Neutrophil (primary cell): ENCODE data around the gene RP9.

ENCODE experiments used
- H3K27ac ChIP-seq: fragments of 200-600 bp; sonication (generic); 2 replicates; pipeline ENCODE4 v1.5.1; 2016; ENCODE audit warnings: mild to moderate bottlenecking, moderate library complexity
- H3K27me3 ChIP-seq: fragments of 200-600 bp; sonication (generic); 2 replicates; pipeline ENCODE4 v1.6.0; 2016; ENCODE audit warnings: mild to moderate bottlenecking
- H3K36me3 ChIP-seq: fragments of 200-600 bp; sonication (generic); 2 replicates; pipeline ENCODE4 v1.5.1; 2017
- H3K4me1 ChIP-seq, 2 experiments: fragments of 200-600 bp in 1 of 2; sonication (generic) in 1 of 2; 1 replicate in 1 of 2; 2 replicates in 1 of 2; pipeline versions ENCODE4 v1.5.1 to v1.6.1; 2013 to 2016; ENCODE audit warnings: low read depth in 1 of 2, low read length in 1 of 2, mild to moderate bottlenecking in 1 of 2, moderate library complexity in 1 of 2; ENCODE audit not compliant: control insufficient read depth in 1 of 2, insufficient read depth in 1 of 2
- H3K4me3 ChIP-seq, 2 experiments: fragments of 200-600 bp in 1 of 2; sonication (generic) in 1 of 2; 1 replicate in 1 of 2; 2 replicates in 1 of 2; pipeline ENCODE4 v1.5.1; 2013 to 2016; ENCODE audit warnings: low read depth in 1 of 2, low read length in 1 of 2, mild to moderate bottlenecking in 1 of 2, moderate library complexity in 1 of 2
- H3K9me3 ChIP-seq: fragments of 200-600 bp; sonication (generic); 2 replicates; pipeline ENCODE4 v1.5.1; 2016
- CTCF ChIP-seq: fragments of 200-600 bp; sonication (generic); IDR thresholded peaks from 2 replicates; pipeline ENCODE4 v1.5.1; 2016; ENCODE audit warnings: antibody characterized with exemption

RP9 gene

GRCh38 chr7:33118383-33118782 is 9.2 kb upstream of the RP9 start:
- no peak overlapping the region for H3K27ac ChIP-seq
- TF ChIP-seq CTCF = no peak
- no peaks in the 10 kb centered on the region for H3K4me1 ChIP-seq
- H3K27me3 ChIP-seq = peaks cover 21% of the 10 kb centered on the region
- no peak overlapping the region for H3K4me3 ChIP-seq
- H3K9me3 ChIP-seq = no peaks in the 10 kb centered on the region
- no peaks in the 10 kb centered on the region for H3K36me3 ChIP-seq

- TF ChIP-seq CTCF = no peak
- H3K4me3 ChIP-seq = no peak overlapping the region
These were observed 5.8 kb upstream of the RP9 start for GRCh38 chr7:33114976-33115375.

GRCh38 chr7:33111614-33112013 is 2.4 kb upstream of the RP9 start:
- Histone ChIP-seq H3K27me3 (peaks cover 53% of the 10 kb centered on the region), H3K4me3 (no peak overlapping the region), H3K9me3 (no peaks in the 10 kb centered on the region), H3K36me3 (no peaks in the 10 kb centered on the region), H3K27ac (no peak overlapping the region), H3K4me1 (peaks cover 22 to 26% of the 10 kb centered on the region in 2 experiments)
- no peak for TF ChIP-seq CTCF

More at GRCh38 chr7:33114976-33115375, 5.8 kb upstream of the RP9 start:
- Histone ChIP-seq H3K27me3 (peaks cover 54% of the 10 kb centered on the region), H3K4me1 (peaks cover 1% of the 10 kb centered on the region in 2 experiments), H3K27ac (no peak overlapping the region), H3K36me3 (no peaks in the 10 kb centered on the region), H3K9me3 (no peaks in the 10 kb centered on the region)

GRCh38 chr7:33109758-33110238 is 594 bp upstream of the RP9 start:
- Histone ChIP-seq H3K27me3 (peaks cover 43% of the 10 kb centered on the region), H3K36me3 (no peaks in the 10 kb centered on the region), H3K4me1 (peaks cover 22 to 26% of the 10 kb centered on the region in 2 experiments), H3K9me3 (no peaks in the 10 kb centered on the region), H3K4me3 (peak overlapping the region; percentile 73 to 76), H3K27ac (no peak overlapping the region)
- no peak for TF ChIP-seq CTCF

GRCh38 chr7:33108554-33109004 is 625 bp downstream of the RP9 start:
- H3K4me3 ChIP-seq = peak overlapping the region; percentile 73 to 76
- no peaks in the 10 kb centered on the region for H3K36me3 ChIP-seq
- H3K9me3 ChIP-seq = no peaks in the 10 kb centered on the region
- H3K27ac ChIP-seq = peak overlapping the region; percentile 58
- H3K4me1 ChIP-seq = peaks cover 22 to 26% of the 10 kb centered on the region in 2 experiments
- H3K27me3 ChIP-seq = peaks cover 41% of the 10 kb centered on the region
- no peak for TF ChIP-seq CTCF
